GM23338 (cell line): ENCODE measurements around the gene GAB2. TPM values are rescaled to one million over a fixed set of nuclear protein-coding genes. Genes with fewer than 3 reads are reported as not detected.

ENCODE experiments used
- ETS1 ChIP-seq: IDR thresholded peaks from 2 replicates; pipeline ENCODE4 v1.6.1; 2016; ENCODE audit warnings: antibody characterized with exemption
- REST ChIP-seq: IDR thresholded peaks from one replicate; pipeline ENCODE4 v1.6.1; 2018; ENCODE audit warnings: antibody characterized with exemption; ENCODE audit not compliant: unreplicated experiment
- ZNF462 ChIP-seq: fragments of 250-450 bp; sonication (Bioruptor Pico); IDR thresholded peaks from 2 replicates; pipeline ENCODE4 v1.5.0; 2020; ENCODE audit warnings: mild to moderate bottlenecking, moderate library complexity
- polyA plus RNA-seq: library from polyadenylated mRNA; unstranded; fragments of >200 nt; fragmentation: Nextera tagmentation; extraction: Ambion mirVana; gene quantifications from 2 replicates; pipeline ENCODE4 v1.2.1, GENCODE V29; 2016
- total RNA-seq: library from RNA; depleted of rRNA; stranded (reverse); fragments of >200 nt; shearing (Covaris generic); gene quantifications from 2 replicates; pipeline ENCODE4 v1.2.3, GENCODE V29; 2014; rRNA removed

GAB2 gene
- total and polyA plus RNA-seq, 2 experiments from 2014 or later: 2.0 to 10.8 TPM

GRCh38 chr11:78166855-78167469, 250.7 kb downstream of the GAB2 start (continued):
- TF ChIP-seq ZNF462 (no peak), REST (no peak), ETS1 (no peak)

Other genes with a start within 250 kb of the GAB2 start
- 3.6 and 3.7 TPM in 2 replicates for gene KCTD21, start 229.2 kb downstream of the GAB2 start, total RNA-seq
- 0.71 and 1.0 TPM in 2 replicates for gene KCTD21, start 229.2 kb downstream of the GAB2 start, polyA plus RNA-seq
- 10.0 and 10.7 TPM in 2 replicates for gene USP35, start 228.9 kb downstream of the GAB2 start, total RNA-seq
- gene USP35, start 228.9 kb downstream of the GAB2 start, polyA plus RNA-seq: 1.7 and 2.5 TPM in 2 replicates
- gene NARS2, start 157.0 kb upstream of the GAB2 start, total RNA-seq: 40.9 and 45.7 TPM in 2 replicates
- 50.9 and 62.0 TPM in 2 replicates for gene NARS2, start 157.0 kb upstream of the GAB2 start, polyA plus RNA-seq